KG1 (cell line): ENCODE results near the gene KLF3.

ENCODE experiments used
- DNase-seq: peaks from one replicate; lab custom pipeline; 2025; lab: John Stamatoyannopoulos, UW

Gene KLF3

DNA sequence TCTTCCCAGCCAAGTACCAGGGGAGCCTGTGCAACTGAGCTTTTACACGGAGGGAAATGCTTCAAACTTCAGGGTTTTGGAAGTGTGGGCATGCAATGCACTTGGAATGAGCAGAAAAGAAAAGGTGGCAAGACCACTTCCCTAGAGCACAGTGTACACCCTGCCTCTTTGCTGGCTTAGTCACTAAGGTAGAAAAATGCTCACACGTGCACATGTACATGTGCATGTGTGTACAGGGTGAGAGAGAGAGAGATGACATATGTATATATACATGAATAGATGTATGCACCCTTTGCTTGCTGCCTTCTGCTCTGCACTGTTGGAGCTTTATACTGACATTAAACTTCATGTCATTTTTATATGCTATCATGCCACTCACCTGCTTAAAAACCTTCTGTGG, 7.9 kb upstream of the KLF3 start:
- DNase-seq = no peak

- DNase-seq = no peak
Measured at GRCh38 chr4:38659346-38659745, 4.7 kb upstream of the KLF3 start.

DNA sequence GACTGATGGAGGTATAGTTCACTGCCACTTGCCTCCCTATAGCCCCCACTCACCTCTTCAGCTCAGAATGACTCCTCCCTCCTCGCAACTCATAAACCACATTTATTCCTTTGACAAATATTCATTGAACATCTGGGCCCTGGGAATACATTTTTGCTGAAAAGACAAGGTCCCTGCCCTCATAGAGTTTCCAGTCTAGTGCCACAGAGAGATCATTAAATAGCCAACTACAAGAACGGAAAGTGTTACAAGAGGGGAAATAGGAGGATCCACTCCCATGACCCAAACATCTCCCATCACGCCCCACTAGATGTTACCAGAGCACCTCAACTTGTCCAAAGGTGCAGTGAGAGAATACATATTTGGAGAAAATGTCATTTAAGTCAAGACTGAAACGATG, 3.2 kb upstream of the KLF3 start:
- DNase-seq = no peak

DNA sequence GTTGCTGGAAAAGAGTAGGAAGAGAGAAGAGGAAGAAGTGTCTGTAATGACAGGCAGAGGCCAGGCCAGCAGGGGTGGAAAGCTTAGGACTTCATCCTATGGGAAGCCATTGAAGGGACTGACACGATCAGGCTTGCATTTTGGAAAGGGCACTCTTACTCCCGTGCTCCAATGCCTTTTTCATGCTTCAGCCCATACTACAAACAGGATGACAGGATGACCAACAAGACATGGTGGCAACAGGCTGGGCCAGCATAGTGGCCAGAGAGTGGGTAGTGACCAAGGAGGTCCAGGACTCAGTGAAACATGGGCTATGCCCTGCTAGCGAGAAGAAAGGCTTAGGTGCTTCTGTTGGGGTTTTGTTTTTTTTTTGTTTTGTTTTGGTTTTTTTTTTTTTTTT, 2.6 kb upstream of the KLF3 start:
- DNase-seq = no peak

DNA sequence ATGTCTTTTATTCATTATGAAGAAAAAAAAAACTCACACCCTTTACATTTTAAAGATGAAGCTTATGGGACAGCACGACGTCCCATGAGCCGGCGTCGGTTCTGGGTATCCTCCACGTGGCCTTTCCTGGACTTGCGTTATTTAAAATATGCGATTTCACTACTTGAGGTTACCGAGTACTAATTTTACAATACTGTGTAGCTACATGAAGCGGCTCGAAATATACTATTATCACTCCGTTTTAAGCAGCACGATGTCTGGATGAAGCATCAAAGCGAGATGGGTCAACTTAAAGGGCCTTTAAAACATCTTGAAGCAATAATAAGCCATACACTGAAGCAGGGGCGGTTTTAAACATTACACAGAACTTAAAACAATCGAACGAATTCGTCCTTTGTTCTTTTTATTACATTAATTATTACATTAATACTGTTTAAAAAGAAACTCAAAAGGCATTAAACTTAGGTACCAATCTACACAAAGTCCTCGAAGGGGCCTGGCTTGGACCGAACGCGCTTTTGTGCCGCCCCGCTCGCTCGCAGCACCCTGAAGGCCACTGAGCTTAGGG, 1.4 kb upstream of the KLF3 start:
- no peak for DNase-seq

GRCh38 chr4:38663090-38663800, 754 bp upstream of the KLF3 start:
- DNase-seq = no peak

- no peak for DNase-seq
Measured at GRCh38 chr4:38664706-38665401, 855 bp downstream of the KLF3 start.

DNA sequence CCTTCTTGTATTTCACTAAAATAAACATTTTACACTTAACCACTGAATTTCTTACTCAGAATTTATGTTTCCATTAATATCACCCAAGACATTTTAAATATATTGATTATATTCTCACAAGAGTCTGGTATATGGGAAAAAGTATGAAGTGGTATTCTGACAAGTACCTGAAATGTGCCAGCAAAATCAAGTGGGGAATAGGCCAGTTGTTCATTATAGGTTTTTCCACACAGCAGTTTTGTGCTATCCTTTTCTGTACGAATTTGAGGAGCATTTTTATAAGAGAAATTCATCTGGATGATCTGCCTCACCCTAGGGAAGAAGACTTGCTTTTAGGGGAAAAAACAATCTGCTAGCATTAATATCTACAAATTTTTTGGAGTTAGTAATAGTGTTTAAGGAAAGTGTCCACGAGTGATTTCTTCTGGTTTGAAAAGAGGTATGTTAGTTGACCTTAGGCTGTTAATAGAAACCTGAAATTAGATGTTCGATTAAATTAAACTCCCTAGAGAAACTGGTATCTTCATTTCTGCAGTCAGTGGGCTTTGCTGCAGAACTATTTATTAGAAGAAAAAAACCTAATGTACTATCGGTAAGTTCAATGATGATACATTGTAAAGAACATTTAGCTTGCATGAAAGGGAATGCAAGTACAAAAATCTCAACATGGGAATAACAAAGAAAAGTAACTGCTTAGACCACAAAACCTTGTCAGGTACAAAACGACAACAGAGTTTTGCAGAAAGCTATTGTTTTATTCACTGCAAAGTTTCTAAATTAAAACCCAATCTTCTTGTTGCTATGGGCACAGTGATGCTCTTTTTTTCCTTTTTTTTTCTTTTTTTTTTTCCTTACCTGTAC, 1.8 kb downstream of the KLF3 start:
- no peak for DNase-seq

GRCh38 chr4:38666766-38667084, 2.7 kb downstream of the KLF3 start:
- DNase-seq = no peak

GRCh38 chr4:38667085-38667893, 3.3 kb downstream of the KLF3 start:
- DNase-seq = peak; percentile 61

DNA sequence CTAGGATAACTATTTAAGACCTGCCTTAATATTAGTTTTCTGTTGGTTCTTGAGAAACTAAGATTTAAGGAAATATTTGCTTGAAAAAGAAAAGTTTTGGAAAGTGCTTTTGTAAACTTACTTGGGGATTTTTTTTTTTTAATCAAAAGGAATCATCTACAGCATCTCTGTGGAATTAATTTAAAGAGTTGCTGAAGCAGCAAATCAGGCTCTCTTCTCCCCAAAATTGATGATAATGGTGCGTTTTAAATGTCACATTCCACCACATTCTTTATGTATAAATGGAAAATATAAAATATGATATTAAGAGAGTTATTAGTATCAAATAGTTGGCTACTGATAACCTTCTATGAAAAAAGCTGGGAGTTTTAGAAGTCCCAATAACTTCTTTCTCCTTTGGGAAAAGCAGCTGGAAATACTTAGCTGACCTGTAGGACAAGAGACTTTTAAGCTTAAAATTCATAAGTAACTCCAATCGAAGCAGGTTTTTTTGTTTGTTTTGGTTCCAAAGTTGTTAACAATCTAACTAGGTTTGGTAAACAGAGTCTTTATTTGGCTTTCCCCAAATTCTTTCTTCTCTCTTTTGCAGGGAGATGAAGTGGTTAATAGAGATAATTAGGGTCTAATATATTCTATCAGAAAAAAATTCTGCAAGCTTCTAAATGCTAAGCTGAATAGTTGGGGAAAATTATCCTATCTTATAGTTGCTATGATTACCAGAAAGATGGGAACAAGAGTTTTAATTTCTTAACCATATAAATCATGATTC, 4.4 kb downstream of the KLF3 start:
- no peak for DNase-seq

- no peak for DNase-seq
Measured at GRCh38 chr4:38669208-38669607, 5.2 kb downstream of the KLF3 start.

- DNase-seq = no peak
Measured at GRCh38 chr4:38670109-38670901, 6.3 kb downstream of the KLF3 start.

- DNase-seq = no peak
Measured at GRCh38 chr4:38670939-38671591, 7.1 kb downstream of the KLF3 start.

GRCh38 chr4:38671592-38671940, 7.6 kb downstream of the KLF3 start:
- no peak for DNase-seq

GRCh38 chr4:38672074-38672396, 8.0 kb downstream of the KLF3 start:
- no peak for DNase-seq

- DNase-seq = no peak
Measured at GRCh38 chr4:38672397-38673129, 8.6 kb downstream of the KLF3 start.

DNA sequence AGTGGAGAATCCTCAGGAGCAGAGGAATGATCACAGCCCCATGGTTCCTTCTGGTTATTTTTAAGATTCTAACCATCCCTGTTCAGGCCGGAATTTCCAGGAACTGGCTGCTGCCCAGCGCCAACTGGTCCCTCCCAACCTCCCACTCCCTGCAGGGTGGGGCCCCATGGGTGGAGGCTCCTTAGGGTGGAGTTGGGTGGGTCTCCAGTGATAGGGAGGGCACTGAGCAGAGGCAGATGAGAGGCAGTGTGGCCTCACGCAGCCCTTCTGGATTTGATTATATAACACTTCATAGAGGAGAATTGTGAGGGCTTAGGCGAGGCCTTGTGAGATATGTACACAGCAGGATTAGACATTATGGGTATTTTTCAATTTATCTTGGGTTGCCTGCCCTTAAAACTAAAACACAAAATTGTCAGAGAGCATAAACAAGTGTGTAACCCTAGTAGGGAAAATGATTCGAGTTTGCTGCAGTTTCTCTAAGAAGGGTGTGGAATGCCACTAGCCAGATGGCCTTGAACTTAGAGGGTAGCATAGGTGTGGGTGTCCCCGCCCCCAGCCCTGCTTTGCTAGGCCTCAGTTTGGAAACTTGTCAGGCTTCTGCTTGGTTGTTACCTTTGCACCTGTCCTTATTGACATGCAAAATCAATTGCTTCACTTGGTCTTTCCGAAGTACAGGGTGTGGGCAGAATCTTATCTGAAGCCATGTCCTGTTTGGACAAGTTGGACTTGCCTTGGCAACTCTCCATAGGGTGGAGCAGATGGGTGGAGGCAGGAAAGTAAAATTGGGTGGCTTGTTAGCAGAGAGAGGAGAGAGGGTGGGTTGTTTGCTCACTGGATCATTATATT, 9.4 kb downstream of the KLF3 start:
- no peak for DNase-seq
